Stimulated activated CD4-positive, alpha-beta T cell treated with anti-CD3 and anti-CD28 coated beads, Interleukin-12 subunit alpha, Interleukin-12 subunit beta, amount 100 ng/mL, for 4 hours (primary cell): ENCODE measurements around the gene TSPAN3.
A peak's percentile ranks its signal among the peaks of the same experiment; 100 is the strongest.

Experiments
- DNase-seq: peaks from one replicate; pipeline ENCODE4 v3.0.0-alpha.2; 2020

Gene TSPAN3

GRCh38 chr15:77070495-77071304 is at the start of gene TSPAN3:
Gene TSPAN3, minus strand, starts transcription at chr15:77071109. Its CDS starts 155 bp downstream, at chr15:77070954.
- DNase-seq: peak; percentile 92

- DNase-seq: no peak
These were observed 49.7 kb upstream of the TSPAN3 start for GRCh38 chr15:77120576-77120975.

- DNase-seq: no peak
These were observed 48.5 kb upstream of the TSPAN3 start for GRCh38 chr15:77119446-77119845.

- DNase-seq: no peak
These were observed 48.0 kb upstream of the TSPAN3 start for GRCh38 chr15:77118882-77119321.

- no peak for DNase-seq
These were observed 44.3 kb upstream of the TSPAN3 start for GRCh38 chr15:77115179-77115578.

- DNase-seq: no peak
These were observed 42.1 kb upstream of the TSPAN3 start for GRCh38 chr15:77112838-77113504.

- DNase-seq: no peak
These were observed 40.9 kb upstream of the TSPAN3 start for GRCh38 chr15:77111789-77112188.

- DNase-seq: peak; percentile 34
These were observed 36.8 kb upstream of the TSPAN3 start for GRCh38 chr15:77107531-77108355.

GRCh38 chr15:77107068-77107467 is 36.2 kb upstream of the TSPAN3 start:
- DNase-seq: no peak

- DNase-seq: no peak
These were observed 33.2 kb upstream of the TSPAN3 start for GRCh38 chr15:77104155-77104554.

- no peak for DNase-seq
These were observed 29.0 kb upstream of the TSPAN3 start for GRCh38 chr15:77099741-77100463.

- DNase-seq: no peak
These were observed 27.7 kb upstream of the TSPAN3 start for GRCh38 chr15:77098572-77098971.

GRCh38 chr15:77097921-77098320 is 27.0 kb upstream of the TSPAN3 start:
- no peak for DNase-seq

GRCh38 chr15:77097248-77097721 is 26.4 kb upstream of the TSPAN3 start:
- no peak for DNase-seq

- no peak for DNase-seq
These were observed 25.6 kb upstream of the TSPAN3 start for GRCh38 chr15:77096541-77096940.

- no peak for DNase-seq
These were observed 25.2 kb upstream of the TSPAN3 start for GRCh38 chr15:77096138-77096537.

- no peak for DNase-seq
These were observed 23.6 kb upstream of the TSPAN3 start for GRCh38 chr15:77094397-77095030.

- no peak for DNase-seq
These were observed 22.5 kb upstream of the TSPAN3 start for GRCh38 chr15:77093436-77093835.

GRCh38 chr15:77091097-77091496 is 20.2 kb upstream of the TSPAN3 start:
- DNase-seq: no peak

GRCh38 chr15:77087213-77087612 is 16.3 kb upstream of the TSPAN3 start:
- no peak for DNase-seq

GRCh38 chr15:77085297-77085696 is 14.4 kb upstream of the TSPAN3 start:
- no peak for DNase-seq

- no peak for DNase-seq
These were observed 13.5 kb upstream of the TSPAN3 start for GRCh38 chr15:77084436-77084835.
